Ishikawa (cell line): ENCODE data around the gene PARVB.

Experiments
- CEBPB ChIP-seq: IDR thresholded peaks from 2 replicates; pipeline ENCODE4 v1.6.1; 2012
- CREB1 ChIP-seq: IDR thresholded peaks from 2 replicates; pipeline ENCODE4 v1.6.1; 2012; ENCODE audit warnings: low read depth
- EGR1 ChIP-seq: IDR thresholded peaks from 2 replicates; pipeline ENCODE4 v1.6.1; 2012
- EP300 ChIP-seq: IDR thresholded peaks from 2 replicates; pipeline ENCODE4 v1.6.1; 2012; ENCODE audit warnings: borderline replicate concordance
- FOXM1 ChIP-seq: IDR thresholded peaks from 2 replicates; pipeline ENCODE4 v1.6.1; 2012; ENCODE audit warnings: low read depth, borderline replicate concordance
- MAX ChIP-seq: IDR thresholded peaks from 2 replicates; pipeline ENCODE4 v1.6.1; 2012
- NFIC ChIP-seq: IDR thresholded peaks from 2 replicates; pipeline ENCODE4 v1.6.1; 2012
- RAD21 ChIP-seq: IDR thresholded peaks from 2 replicates; pipeline ENCODE4 v1.6.1; 2012; ENCODE audit warnings: low read depth
- REST ChIP-seq: IDR thresholded peaks from 2 replicates; pipeline ENCODE4 v1.6.1; 2012; ENCODE audit warnings: low read depth, mild to moderate bottlenecking
- TAF1 ChIP-seq: IDR thresholded peaks from 2 replicates; pipeline ENCODE4 v1.6.1; 2012; ENCODE audit warnings: low read depth, mild to moderate bottlenecking
- TCF12 ChIP-seq: IDR thresholded peaks from 2 replicates; pipeline ENCODE4 v1.6.1; 2012; ENCODE audit warnings: low read depth
- TEAD4 ChIP-seq: IDR thresholded peaks from 2 replicates; pipeline ENCODE4 v1.6.1; 2012
- USF1 ChIP-seq: IDR thresholded peaks from 2 replicates; pipeline ENCODE4 v1.6.1; 2012
- YY1 ChIP-seq: IDR thresholded peaks from 2 replicates; pipeline ENCODE4 v1.6.1; 2012; ENCODE audit warnings: low read depth
- ZBTB7A ChIP-seq: IDR thresholded peaks from 2 replicates; pipeline ENCODE4 v1.6.1; 2012; ENCODE audit warnings: low read depth

The PARVB gene

GRCh38 chr22:44144046-44144569 is 120.0 kb downstream of the PARVB start:
- TF ChIP-seq CREB1 = no peak

- TF ChIP-seq CEBPB = no peak
- no peak for TF ChIP-seq ZBTB7A
- no peak for TF ChIP-seq RAD21
- TF ChIP-seq MAX = no peak
- no peak for TF ChIP-seq USF1
- no peak for TF ChIP-seq TAF1
- no peak for TF ChIP-seq REST
- no peak for TF ChIP-seq EGR1
- TF ChIP-seq NFIC = no peak
- TF ChIP-seq TCF12 = no peak
- no peak for TF ChIP-seq TEAD4
Measured at GRCh38 chr22:44145544-44145943, 121.4 kb downstream of the PARVB start.

GRCh38 chr22:44146088-44146861 is 122.2 kb downstream of the PARVB start:
- no peak for TF ChIP-seq MAX

- no peak for TF ChIP-seq CEBPB
- no peak for TF ChIP-seq EP300
- TF ChIP-seq TAF1 = no peak
- TF ChIP-seq YY1 = no peak
- TF ChIP-seq MAX = no peak
- no peak for TF ChIP-seq ZBTB7A
- no peak for TF ChIP-seq FOXM1
- no peak for TF ChIP-seq EGR1
- TF ChIP-seq USF1 = no peak
- TF ChIP-seq TEAD4 = no peak
- TF ChIP-seq CREB1 = no peak
- no peak for TF ChIP-seq RAD21
- no peak for TF ChIP-seq NFIC
- TF ChIP-seq REST = no peak
- TF ChIP-seq TCF12 = no peak
Measured at GRCh38 chr22:44147008-44147645, 123.0 kb downstream of the PARVB start.

GRCh38 chr22:44147821-44148574 is 123.9 kb downstream of the PARVB start:
- no peak for TF ChIP-seq TAF1
- TF ChIP-seq EGR1 = no peak
- TF ChIP-seq CEBPB = no peak
- no peak for TF ChIP-seq FOXM1
- TF ChIP-seq TEAD4 = no peak
- TF ChIP-seq USF1 = no peak
- no peak for TF ChIP-seq MAX
- no peak for TF ChIP-seq YY1
- TF ChIP-seq CREB1 = no peak
- no peak for TF ChIP-seq RAD21
- no peak for TF ChIP-seq NFIC
- TF ChIP-seq ZBTB7A = no peak
- TF ChIP-seq TCF12 = no peak
